HG03469 (cell line): Measurements from ENCODE around the gene MRPL39.

Experiments
- ATAC-seq: cut with Tn5 transposase; IDR thresholded peaks from one replicate; pipeline ENCODE4 v1.9.1; 2021; ENCODE audit warnings: mild to moderate bottlenecking, moderate library complexity, moderate number of reproducible peaks; ENCODE audit not compliant: unreplicated experiment

The MRPL39 gene

DNA sequence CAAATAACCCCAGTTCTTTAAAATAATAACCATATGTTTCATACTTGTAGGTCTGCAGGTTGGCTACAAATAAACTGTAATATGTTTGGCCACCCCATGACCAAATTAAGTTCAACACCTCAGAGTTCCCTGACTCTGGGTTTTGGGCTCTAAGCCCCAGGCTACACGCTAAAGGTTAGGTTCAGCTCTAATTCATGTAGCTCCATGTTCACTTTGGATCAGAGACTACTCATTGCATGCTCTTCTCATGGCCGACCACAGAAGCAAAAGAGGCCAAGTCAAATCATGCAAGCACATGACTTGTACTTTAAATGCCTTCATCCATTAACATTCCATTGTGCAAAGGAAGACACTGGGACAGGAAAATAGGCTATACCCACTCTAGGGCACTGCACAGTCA, 66.2 kb downstream of the MRPL39 start:
- ATAC-seq, result no peak

- no peak for ATAC-seq
These were observed 67.7 kb downstream of the MRPL39 start for GRCh38 chr21:25539606-25540005.

GRCh38 chr21:25537174-25537573, 70.1 kb downstream of the MRPL39 start:
- no peak for ATAC-seq

DNA sequence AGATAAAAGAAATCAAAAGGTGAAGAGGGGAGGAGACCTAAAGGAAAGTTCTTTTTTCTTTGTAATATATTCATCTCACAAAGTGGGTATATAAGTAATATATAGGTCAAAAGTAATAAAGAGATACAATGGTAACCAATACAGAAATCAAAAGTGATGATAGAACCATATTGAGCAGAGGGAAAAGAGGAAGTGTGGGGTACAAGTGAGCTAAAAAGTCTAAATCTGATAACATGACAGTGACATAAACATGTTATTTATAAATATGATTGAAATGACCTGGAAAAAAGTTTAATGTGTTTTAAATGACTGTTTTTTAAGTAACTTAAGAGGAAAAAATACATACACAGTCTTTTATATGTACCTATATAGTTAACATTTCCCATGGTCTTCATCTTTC, 70.5 kb downstream of the MRPL39 start:
- no peak for ATAC-seq

DNA sequence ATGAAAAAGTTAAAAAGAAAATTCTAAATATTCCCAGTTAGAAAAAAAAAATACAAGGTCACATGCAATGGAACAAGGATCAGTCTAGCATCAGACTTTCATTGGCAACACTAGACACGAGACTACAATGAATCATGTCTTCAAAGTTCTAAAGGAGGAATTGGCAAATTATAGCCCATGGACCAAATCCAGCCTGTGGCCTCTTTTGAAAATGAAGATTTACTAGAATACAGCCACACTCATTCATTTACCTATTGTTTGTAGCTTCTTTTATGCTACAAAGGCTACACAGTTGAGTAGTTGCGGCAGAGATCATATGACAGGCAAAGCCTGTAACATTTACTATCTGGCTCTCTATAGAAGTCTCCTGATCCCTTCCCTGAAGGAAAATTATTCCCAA, 71.4 kb downstream of the MRPL39 start:
- no peak for ATAC-seq
